HepG2 (cell line): ENCODE measurements around the gene UGT1A8.

Experiments used
- CBX2 ChIP-seq, 2 experiments: fragments of 200-600 bp in 1 of 2; sonication (generic); formaldehyde crosslinking in 1 of 2; IDR thresholded peaks; 2 replicates each; pipeline versions ENCODE4 v1.7.0 to v1.8.1; 2018 to 2022; ENCODE audit warnings: low read depth in 2 of 2, low read length in 1 of 2, mild to moderate bottlenecking in 1 of 2, missing genetic modification reagents in 1 of 2
- HMGXB4 ChIP-seq, 2 experiments: sonication (generic) in 1 of 2; formaldehyde crosslinking in 1 of 2; IDR thresholded peaks; 2 replicates each; pipeline versions ENCODE4 v1.4.0 to v1.6.1; 2018 to 2020; ENCODE audit warnings: missing genetic modification reagents in 2 of 2, borderline replicate concordance in 1 of 2, low read depth in 1 of 2, mild to moderate bottlenecking in 1 of 2, missing biosample characterization in 1 of 2
- RAD51 ChIP-seq: fragments of 450-650 bp; IDR thresholded peaks from 2 replicates; pipeline ENCODE4 v1.6.1; 2016; ENCODE audit warnings: borderline replicate concordance
- REPIN1 ChIP-seq: sonication (generic); formaldehyde crosslinking; IDR thresholded peaks from 2 replicates; pipeline ENCODE4 v1.8.0; 2022; ENCODE audit warnings: missing genetic modification reagents, low read depth, mild to moderate bottlenecking, borderline replicate concordance
- TCF7 ChIP-seq: sonication (generic); IDR thresholded peaks from 2 replicates; pipeline ENCODE4 v1.6.1; 2016; ENCODE audit warnings: antibody characterized with exemption, low read depth
- USF2 ChIP-seq, 2 experiments: sonication (generic) in 1 of 2; formaldehyde crosslinking in 1 of 2; IDR thresholded peaks; 2 replicates each; pipeline versions ENCODE4 v1.5.1 to v1.6.1; 2011 to 2020; ENCODE audit warnings: borderline replicate concordance in 1 of 2, low read depth in 1 of 2, low read length in 1 of 2, mild to moderate bottlenecking in 1 of 2, missing genetic modification reagents in 1 of 2, moderate library complexity in 1 of 2
- ZNF121 ChIP-seq: sonication (generic); formaldehyde crosslinking; IDR thresholded peaks from 2 replicates; pipeline ENCODE4 v1.5.0; 2020; ENCODE audit warnings: mild to moderate bottlenecking, missing genetic modification reagents
- ZNF251 ChIP-seq: sonication (generic); formaldehyde crosslinking; IDR thresholded peaks from 2 replicates; pipeline ENCODE4 v1.9.0; 2021; ENCODE audit warnings: mild to moderate bottlenecking, missing genetic modification reagents
- ZNF280B ChIP-seq: sonication (generic); formaldehyde crosslinking; IDR thresholded peaks from 2 replicates; pipeline ENCODE4 v1.5.0; 2020; ENCODE audit warnings: missing genetic modification reagents, mild to moderate bottlenecking, borderline replicate concordance
- ZNF510 ChIP-seq: sonication (generic); formaldehyde crosslinking; IDR thresholded peaks from 2 replicates; pipeline ENCODE4 v1.4.0; 2020; ENCODE audit warnings: low read depth, mild to moderate bottlenecking, missing genetic modification reagents
- ZNF713 ChIP-seq: sonication (generic); formaldehyde crosslinking; IDR thresholded peaks from 2 replicates; pipeline ENCODE4 v1.4.0; 2020; ENCODE audit warnings: mild to moderate bottlenecking, missing genetic modification reagents
- TF ChIP-seq, protein P1 (sequence below): IDR thresholded peaks from 2 replicates; pipeline ENCODE4 v1.6.1; 2016

DNA sequence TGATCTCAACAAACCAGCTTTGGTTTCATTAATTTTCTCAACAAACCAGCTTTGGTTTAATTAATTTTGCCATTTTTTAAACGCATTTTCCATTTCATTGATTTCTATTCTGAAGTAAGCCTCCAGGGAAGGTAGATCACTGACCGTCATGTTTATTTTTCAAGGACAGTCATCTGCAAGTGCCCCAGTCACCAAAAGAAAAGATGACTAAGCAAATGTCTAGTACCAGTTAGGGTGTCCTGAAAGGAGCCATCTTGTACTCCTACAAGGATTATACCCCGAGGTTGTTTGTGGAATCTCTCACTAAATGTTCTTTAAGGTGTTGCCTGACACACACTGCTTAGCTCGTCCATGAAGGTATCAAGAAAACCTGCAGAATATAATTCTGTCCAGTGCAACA, 6.1 kb upstream of the UGT1A8 start:
- TF ChIP-seq ZNF280B (no peak), CBX2 (IDR thresholded peaks at IDR 0.05; ENCODE audit: low read depth, low read length) (no peak), CBX2 (CRISPR knock-in tag; IDR thresholded peaks at IDR 0.05; ENCODE audit: low read depth) (no peak), USF2 (IDR thresholded peaks at IDR 0.05; ENCODE audit: low read depth, low read length) (no peak), USF2 (CRISPR knock-in tag; IDR thresholded peaks at IDR 0.05; ENCODE audit: borderline replicate concordance) (no peak), HMGXB4 (CRISPR knock-in tag; IDR thresholded peaks at IDR 0.05; ENCODE audit: borderline replicate concordance in 1 of 2, low read depth in 1 of 2) (no peak), ZNF510 (CRISPR knock-in tag) (no peak), ZNF251 (no peak), REPIN1 (CRISPR knock-in tag) (no peak), ZNF713 (CRISPR knock-in tag) (no peak), RAD51 (no peak), TCF7 (no peak), ZNF121 (CRISPR knock-in tag) (no peak)
- TF ChIP-seq, protein P1, sequence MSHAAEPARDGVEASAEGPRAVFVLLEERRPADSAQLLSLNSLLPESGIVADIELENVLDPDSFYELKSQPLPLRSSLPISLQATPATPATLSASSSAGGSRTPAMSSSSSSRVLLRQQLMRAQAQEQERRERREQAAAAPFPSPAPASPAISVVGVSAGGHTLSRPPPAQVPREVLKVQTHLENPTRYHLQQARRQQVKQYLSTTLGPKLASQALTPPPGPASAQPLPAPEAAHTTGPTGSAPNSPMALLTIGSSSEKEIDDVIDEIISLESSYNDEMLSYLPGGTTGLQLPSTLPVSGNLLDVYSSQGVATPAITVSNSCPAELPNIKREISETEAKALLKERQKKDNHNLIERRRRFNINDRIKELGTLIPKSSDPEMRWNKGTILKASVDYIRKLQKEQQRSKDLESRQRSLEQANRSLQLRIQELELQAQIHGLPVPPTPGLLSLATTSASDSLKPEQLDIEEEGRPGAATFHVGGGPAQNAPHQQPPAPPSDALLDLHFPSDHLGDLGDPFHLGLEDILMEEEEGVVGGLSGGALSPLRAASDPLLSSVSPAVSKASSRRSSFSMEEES (CRISPR knock-in tag): no peak
